OCI-LY7 (cell line): ENCODE measurements around the gene BTBD9.

ENCODE experiments used
- CTCF ChIP-seq: fragments of 200-600 bp; sonication (generic); conservative IDR thresholded peaks from 2 replicates; pipeline ENCODE4 v1.5.1; 2014; ENCODE audit warnings: mild to moderate bottlenecking, antibody characterized with exemption, low read length, moderate library complexity, mixed read lengths
- EZH2phosphoT487 ChIP-seq: fragments of 200-600 bp; sonication (generic); IDR thresholded peaks from 2 replicates; pipeline ENCODE4 v1.6.1; 2018; ENCODE audit warnings: low read depth, borderline replicate concordance, mild to moderate bottlenecking, mixed run types, antibody characterized with exemption, low read length, moderate library complexity, mixed read lengths

GRCh38 chr6:38164131-38164481 lies 475.6 kb downstream of the BTBD9 start:
- TF ChIP-seq CTCF (no peak), EZH2phosphoT487 (no peak)
